Measurements from ENCODE around the gene RASAL3. TPM values are rescaled to one million over a fixed set of nuclear protein-coding genes. Genes with fewer than 3 reads are reported as not detected.

The RASAL3 gene
- total RNA-seq, 1 experiment from 2014 or later: 1.9 TPM

DNA sequence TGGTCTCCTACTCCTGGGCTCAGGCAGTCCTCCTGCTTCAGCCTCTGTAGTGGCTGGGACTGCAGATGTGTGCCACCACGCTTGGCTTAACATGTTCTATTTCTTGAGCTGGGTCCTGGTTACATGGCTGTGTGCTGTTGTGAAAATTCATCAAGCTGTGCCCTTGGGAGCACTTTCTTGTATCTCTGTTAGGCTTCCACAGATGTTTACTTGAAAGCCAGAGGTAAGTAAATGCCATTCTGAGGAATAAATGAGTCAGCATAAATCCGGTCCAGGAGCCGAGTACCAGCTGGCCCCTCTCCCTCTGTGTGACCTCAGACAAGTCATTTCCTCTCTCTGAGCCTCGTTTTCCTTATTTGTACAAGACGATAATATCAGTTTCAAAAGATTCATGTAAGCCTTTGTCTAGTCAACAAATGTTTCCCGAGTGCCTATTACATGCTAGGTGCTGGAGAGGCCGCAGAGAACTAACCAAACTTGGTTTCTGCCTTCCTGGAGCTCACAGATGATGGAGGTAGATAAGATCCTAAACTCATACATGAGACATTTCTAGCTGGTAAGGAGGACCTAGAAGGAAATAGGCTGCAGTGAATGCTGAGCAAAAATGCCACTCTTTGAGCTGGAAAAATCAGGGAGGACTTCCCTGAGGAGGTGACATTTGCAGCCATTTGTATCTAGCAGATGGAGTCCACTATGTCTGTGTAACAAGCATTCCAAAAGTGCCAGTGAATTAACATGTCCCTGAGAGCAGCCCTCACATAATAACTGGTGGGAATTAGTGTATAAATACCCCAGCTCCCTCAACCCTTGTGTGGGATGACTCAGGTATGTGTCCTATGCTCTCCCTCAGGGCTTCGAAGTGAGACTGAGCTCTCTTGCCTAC lies 2.7 kb upstream of the RASAL3 start:
- Histone ChIP-seq H3K23me2 (ENCODE audit: insufficient read length, low read depth, low read length, poor library complexity, severe bottlenecking) (no peaks in the 10 kb centered on the region), H3K27ac (ENCODE audit: insufficient read length, low read depth, low read length) (no peak overlapping the region), H2BK120ac (ENCODE audit: low read depth, low read length, poor library complexity, severe bottlenecking) (no peak overlapping the region), H2BK20ac (ENCODE audit: low read depth, low read length, poor library complexity, severe bottlenecking) (no peak overlapping the region), H3K4ac (ENCODE audit: low read depth, low read length) (no peak overlapping the region), H3K56ac (ENCODE audit: insufficient read length, low read depth, low read length) (no peak overlapping the region), H4K8ac (replicated peaks; ENCODE audit: insufficient read length, low read depth, low read length) (no peak overlapping the region), H3K79me1 (ENCODE audit: insufficient read depth, low read depth, low read length, poor library complexity, severe bottlenecking) (no peaks in the 10 kb centered on the region), H4K20me1 (ENCODE audit: control insufficient read depth, insufficient read depth, insufficient read length) (no peaks in the 10 kb centered on the region), H3K9me3 (ENCODE audit: control insufficient read depth, low read depth, low read length) (no peaks in the 10 kb centered on the region), H2AFZ (ENCODE audit: low read length) (no peak overlapping the region), H2BK12ac (ENCODE audit: insufficient read length, low read depth, low read length) (no peak overlapping the region), H3K4me2 (ENCODE audit: insufficient read depth, insufficient read length, low read length) (no peak overlapping the region), H4K5ac (ENCODE audit: insufficient read length, low read depth, low read length) (no peak overlapping the region), H3K79me2 (ENCODE audit: insufficient read depth, low read length) (no peaks in the 10 kb centered on the region), H3K9ac (ENCODE audit: extremely low read depth, insufficient read length, low read length) (no peak overlapping the region), H3K23ac (ENCODE audit: insufficient read length, low read depth, low read length) (no peak overlapping the region), H4K91ac (ENCODE audit: insufficient read length, low read depth, low read length) (no peak overlapping the region), H3K18ac (ENCODE audit: insufficient read length, low read depth, low read length) (no peak overlapping the region), H3K14ac (ENCODE audit: insufficient read depth, low read length) (no peak overlapping the region), H3T11ph (ENCODE audit: low read length) (no peak overlapping the region), H3K27me3 (ENCODE audit: insufficient read depth, low read length) (peaks cover 11% of the 10 kb centered on the region; the same call in 1 of the 2 replicates), H2BK15ac (ENCODE audit: low read depth, low read length) (0 out of 2 replicates have a peak overlapping the region, but pooled peaks have one; percentile 13), H2AK5ac (ENCODE audit: insufficient read length, low read length) (no peak overlapping the region), H2BK5ac (ENCODE audit: insufficient read length, low read length) (no peak overlapping the region), H3K4me1 (ENCODE audit: insufficient read depth, low read length) (no peaks in the 10 kb centered on the region; the same call in 1 of the 2 replicates)
- peaks cover 0 to 18% of the 10 kb centered on the region in 2 experiments; a peak in 3 of 5 replicates for H3K9me3 Mint-ChIP-seq
- 0 out of 4 replicates have a peak, but pooled peaks cover 0 to 2% of the 10 kb centered on the region in 2 experiments for H3K4me1 Mint-ChIP-seq
- no peaks in the 10 kb centered on the region; a peak in 1 of 7 replicates for H3K36me3 Mint-ChIP-seq (ENCODE audit: insufficient read depth in 1 of 3, low read depth in 3 of 3)
- H3K27ac Mint-ChIP-seq: no peak overlapping the region
- DNase-seq: no peak
- TF ChIP-seq, protein P1, sequence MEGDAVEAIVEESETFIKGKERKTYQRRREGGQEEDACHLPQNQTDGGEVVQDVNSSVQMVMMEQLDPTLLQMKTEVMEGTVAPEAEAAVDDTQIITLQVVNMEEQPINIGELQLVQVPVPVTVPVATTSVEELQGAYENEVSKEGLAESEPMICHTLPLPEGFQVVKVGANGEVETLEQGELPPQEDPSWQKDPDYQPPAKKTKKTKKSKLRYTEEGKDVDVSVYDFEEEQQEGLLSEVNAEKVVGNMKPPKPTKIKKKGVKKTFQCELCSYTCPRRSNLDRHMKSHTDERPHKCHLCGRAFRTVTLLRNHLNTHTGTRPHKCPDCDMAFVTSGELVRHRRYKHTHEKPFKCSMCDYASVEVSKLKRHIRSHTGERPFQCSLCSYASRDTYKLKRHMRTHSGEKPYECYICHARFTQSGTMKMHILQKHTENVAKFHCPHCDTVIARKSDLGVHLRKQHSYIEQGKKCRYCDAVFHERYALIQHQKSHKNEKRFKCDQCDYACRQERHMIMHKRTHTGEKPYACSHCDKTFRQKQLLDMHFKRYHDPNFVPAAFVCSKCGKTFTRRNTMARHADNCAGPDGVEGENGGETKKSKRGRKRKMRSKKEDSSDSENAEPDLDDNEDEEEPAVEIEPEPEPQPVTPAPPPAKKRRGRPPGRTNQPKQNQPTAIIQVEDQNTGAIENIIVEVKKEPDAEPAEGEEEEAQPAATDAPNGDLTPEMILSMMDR (conservative IDR thresholded peaks at IDR 0.05): no peak
- peaks cover 57% of the 10 kb centered on the region for H3K27me3 Mint-ChIP-seq (ENCODE audit: low read depth)
- WGBS (ENCODE audit: extremely low coverage, insufficient read length, low lambda C conversion rate): no CpG with 5 or more reads among the region's 8 CpGs
- H3K4me3 Mint-ChIP-seq: no peak overlapping the region
